ENCODE data around the gene TMEM147.

DNA sequence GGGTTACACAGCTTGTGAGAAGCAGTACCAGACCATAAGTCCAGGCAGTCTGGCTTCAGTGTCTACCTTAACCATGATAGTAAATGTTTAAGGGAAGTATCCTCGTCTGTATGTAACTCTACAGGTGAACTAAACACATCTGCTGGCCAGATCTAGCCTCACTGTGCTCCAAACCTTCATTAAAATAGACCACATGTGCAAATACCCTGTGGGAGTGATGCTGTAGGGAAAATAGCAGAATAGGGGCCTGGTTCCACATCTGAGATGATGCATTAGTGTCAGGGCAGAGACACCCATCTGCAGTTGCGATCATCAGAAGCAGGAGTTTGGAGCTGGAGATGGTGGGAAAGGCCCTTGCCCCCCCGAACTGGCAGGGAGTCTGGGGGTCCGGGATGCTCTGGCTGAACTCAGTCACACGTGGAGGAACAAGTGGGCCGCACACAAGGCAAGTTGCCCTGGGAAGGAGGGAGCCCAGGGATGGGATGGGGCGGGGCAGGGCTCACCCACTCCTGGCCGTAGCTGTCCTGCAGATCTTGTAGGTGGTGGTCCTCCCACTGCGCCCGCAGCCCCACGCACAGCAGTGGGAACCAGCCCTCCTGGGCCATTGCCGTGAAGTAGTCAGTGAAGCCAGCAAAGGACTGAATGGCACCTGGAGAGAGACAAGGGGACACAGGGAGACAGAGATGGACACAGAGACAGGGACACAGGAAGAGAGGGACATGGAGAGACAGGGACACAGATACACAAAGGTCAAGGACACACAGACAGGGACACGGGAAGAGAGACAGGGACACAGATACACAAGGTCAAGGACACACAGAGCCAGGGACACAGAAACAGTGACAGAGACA, 7.3 kb downstream of the TMEM147 start:
- TF ChIP-seq EZH2 (IDR thresholded peaks at IDR 0.05; ENCODE audit: insufficient read depth, poor library complexity, severe bottlenecking) (no peak), EZH2phosphoT487 (IDR thresholded peaks at IDR 0.05; ENCODE audit: insufficient read depth, low read depth) (no peak)
